ENCODE results near the gene FBXO48.
"Not testable (repeated sequence)": the region's sequence is repeated elsewhere in the genome, so short reads cannot be mapped to it uniquely, and the experiment has no call there.

Gene FBXO48

GRCh38 chr2:68472796-68473414 lies 5.8 kb upstream of the FBXO48 start:
- no peak for DNase-seq (ENCODE audit: low read depth, low spot score)

- DNase-seq (ENCODE audit: low read depth, low spot score): no peak
These were observed 4.3 kb upstream of the FBXO48 start for GRCh38 chr2:68471385-68471784.

GRCh38 chr2:68469935-68470334 lies 2.8 kb upstream of the FBXO48 start:
- no peak for DNase-seq (ENCODE audit: low read depth, low spot score)

- no peak for DNase-seq (ENCODE audit: low read depth, low spot score)
These were observed 1.7 kb upstream of the FBXO48 start for GRCh38 chr2:68468801-68469200.

- no peak for DNase-seq (ENCODE audit: low read depth, low spot score)
These were observed 367 bp downstream of the FBXO48 start for GRCh38 chr2:68466778-68467076.

GRCh38 chr2:68466361-68466777 lies 725 bp downstream of the FBXO48 start:
- DNase-seq (ENCODE audit: low read depth, low spot score): peak; percentile 78

- DNase-seq (ENCODE audit: low read depth, low spot score): no peak
These were observed 1.8 kb downstream of the FBXO48 start for GRCh38 chr2:68465081-68465916.

GRCh38 chr2:68464651-68465050 lies 2.4 kb downstream of the FBXO48 start:
- DNase-seq (ENCODE audit: low read depth, low spot score): no peak

GRCh38 chr2:68463287-68463877 lies 3.7 kb downstream of the FBXO48 start:
- peak; percentile 75 for DNase-seq (ENCODE audit: low read depth, low spot score)

GRCh38 chr2:68458981-68459380 lies 8.1 kb downstream of the FBXO48 start:
- peak; percentile 36 for DNase-seq (ENCODE audit: low read depth, low spot score)

GRCh38 chr2:68456198-68456597 lies 10.9 kb downstream of the FBXO48 start:
- no peak for DNase-seq (ENCODE audit: low read depth, low spot score)

GRCh38 chr2:68454719-68455118 lies 12.4 kb downstream of the FBXO48 start:
- no peak for DNase-seq (ENCODE audit: low read depth, low spot score)

- no peak for DNase-seq (ENCODE audit: low read depth, low spot score)
These were observed 13.2 kb downstream of the FBXO48 start for GRCh38 chr2:68453761-68454360.

GRCh38 chr2:68452158-68452900 lies 14.8 kb downstream of the FBXO48 start:
- no peak for DNase-seq (ENCODE audit: low read depth, low spot score)

- DNase-seq (ENCODE audit: low read depth, low spot score): no peak
These were observed 18.1 kb downstream of the FBXO48 start for GRCh38 chr2:68448671-68449653.

GRCh38 chr2:68447118-68447517 lies 20.0 kb downstream of the FBXO48 start:
- DNase-seq (ENCODE audit: low read depth, low spot score): no peak

GRCh38 chr2:68446425-68446824 lies 20.7 kb downstream of the FBXO48 start:
- DNase-seq (ENCODE audit: low read depth, low spot score): not testable (repeated sequence)

GRCh38 chr2:68441994-68442322 lies 25.1 kb downstream of the FBXO48 start:
- DNase-seq (ENCODE audit: low read depth, low spot score): no peak

GRCh38 chr2:68441179-68441993 lies 25.7 kb downstream of the FBXO48 start:
- DNase-seq (ENCODE audit: low read depth, low spot score): peak; percentile 90

Data from astrocyte of the hippocampus (primary cell).